Activated CD4-positive, CD25-positive, alpha-beta regulatory T cell treated with anti-CD3 and anti-CD28 coated beads, Interleukin-2, amount 50 U/mL, for 72 hours (primary cell): ENCODE data around the gene KRT74.
A peak's percentile ranks its signal among the peaks of the same experiment; 100 is the strongest.
"Not testable (repeated sequence)": the region's sequence is repeated elsewhere in the genome, so short reads cannot be mapped to it uniquely, and the experiment has no call there.

ENCODE experiments used
- DNase-seq: peaks from one replicate; pipeline ENCODE4 v3.0.0; 2021

Gene KRT74

GRCh38 chr12:52601671-52602070 lies 28.0 kb upstream of the KRT74 start:
- no peak for DNase-seq

- DNase-seq = no peak
Observed at GRCh38 chr12:52600941-52601481, 27.4 kb upstream of the KRT74 start, which contains the start of gene KRT72. Gene KRT72 (minus strand): TSS chr12:52601463. CDS start chr12:52601452, 11 bp downstream.

- no peak for DNase-seq
Observed at GRCh38 chr12:52600475-52600874, 26.8 kb upstream of the KRT74 start.

- DNase-seq = no peak
Observed at GRCh38 chr12:52600071-52600470, 26.4 kb upstream of the KRT74 start.

- no peak for DNase-seq
Observed at GRCh38 chr12:52598966-52599365, 25.3 kb upstream of the KRT74 start.

- DNase-seq = not testable (repeated sequence)
Observed at GRCh38 chr12:52594237-52594636, 20.6 kb upstream of the KRT74 start.

GRCh38 chr12:52591521-52591920 lies 17.9 kb upstream of the KRT74 start:
- peak; percentile 26 for DNase-seq

GRCh38 chr12:52590021-52590420 lies 16.4 kb upstream of the KRT74 start:
- DNase-seq = no peak

GRCh38 chr12:52587563-52587962 lies 13.9 kb upstream of the KRT74 start:
- no peak for DNase-seq

GRCh38 chr12:52585946-52586345 lies 12.3 kb upstream of the KRT74 start:
- no peak for DNase-seq

GRCh38 chr12:52585066-52585465 lies 11.4 kb upstream of the KRT74 start:
- DNase-seq = no peak

GRCh38 chr12:52584156-52584682 lies 10.6 kb upstream of the KRT74 start:
- no peak for DNase-seq

GRCh38 chr12:52582971-52583456 lies 9.4 kb upstream of the KRT74 start:
- DNase-seq = peak; percentile 50

- no peak for DNase-seq
Observed at GRCh38 chr12:52582486-52582885, 8.8 kb upstream of the KRT74 start.

- no peak for DNase-seq
Observed at GRCh38 chr12:52581481-52581880, 7.8 kb upstream of the KRT74 start.

- no peak for DNase-seq
Observed at GRCh38 chr12:52581066-52581465, 7.4 kb upstream of the KRT74 start.

- no peak for DNase-seq
Observed at GRCh38 chr12:52580496-52580895, 6.9 kb upstream of the KRT74 start.

- DNase-seq = no peak
Observed at GRCh38 chr12:52579468-52580465, 6.1 kb upstream of the KRT74 start.

- DNase-seq = no peak
Observed at GRCh38 chr12:52578469-52578868, 4.8 kb upstream of the KRT74 start.

- no peak for DNase-seq
Observed at GRCh38 chr12:52577316-52577715, 3.7 kb upstream of the KRT74 start.

GRCh38 chr12:52575948-52576347 lies 2.3 kb upstream of the KRT74 start:
- no peak for DNase-seq

- no peak for DNase-seq
Observed at GRCh38 chr12:52575256-52575655, 1.6 kb upstream of the KRT74 start.

GRCh38 chr12:52573306-52573705 lies 337 bp downstream of the KRT74 start:
- no peak for DNase-seq

GRCh38 chr12:52570511-52570910 lies 3.1 kb downstream of the KRT74 start:
- DNase-seq = no peak
